Skin of body (tissue), 2 donors: ENCODE data around the gene ERCC4. TPM values are rescaled to one million over a fixed set of nuclear protein-coding genes. Genes with fewer than 3 reads are reported as not detected.

Source experiments
- DNase-seq: peaks from one replicate; lab custom pipeline; 2025; lab: John Stamatoyannopoulos, UW
- total RNA-seq: library from RNA; depleted of rRNA; stranded (reverse); fragments of >200 nt; gene quantifications from one replicate; pipeline ENCODE4 v1.2.3, GENCODE V29; 2014

Gene ERCC4
- total RNA-seq, 1 donor from 2014 or later, result 7.6 TPM

GRCh38 chr16:13909872-13910303, 10.1 kb upstream of the ERCC4 start:
- DNase-seq, result no peak

GRCh38 chr16:13911306-13911705, 8.6 kb upstream of the ERCC4 start:
- DNase-seq, result no peak

- no peak for DNase-seq
Measured at GRCh38 chr16:13911871-13912270, 8.1 kb upstream of the ERCC4 start.

GRCh38 chr16:13912891-13913290, 7.1 kb upstream of the ERCC4 start:
- no peak for DNase-seq

GRCh38 chr16:13913374-13914292, 6.3 kb upstream of the ERCC4 start:
- DNase-seq, result no peak

GRCh38 chr16:13915033-13915635, 4.8 kb upstream of the ERCC4 start:
- no peak for DNase-seq

- DNase-seq, result no peak
Measured at GRCh38 chr16:13919330-13919682, 648 bp upstream of the ERCC4 start.

GRCh38 chr16:13920510-13920818, 510 bp downstream of the ERCC4 start:
- no peak for DNase-seq

- DNase-seq, result no peak
Measured at GRCh38 chr16:13921328-13921727, 1.4 kb downstream of the ERCC4 start.

- DNase-seq, result peak; percentile 72
Measured at GRCh38 chr16:13923703-13924298, 3.8 kb downstream of the ERCC4 start.

GRCh38 chr16:13926464-13926863, 6.5 kb downstream of the ERCC4 start:
- no peak for DNase-seq

GRCh38 chr16:13926891-13927290, 6.9 kb downstream of the ERCC4 start:
- no peak for DNase-seq

- DNase-seq, result no peak
Measured at GRCh38 chr16:13928646-13929045, 8.7 kb downstream of the ERCC4 start.

GRCh38 chr16:13931845-13932244, 11.9 kb downstream of the ERCC4 start:
- DNase-seq, result no peak

GRCh38 chr16:13935408-13935807, 15.5 kb downstream of the ERCC4 start:
- DNase-seq, result no peak

GRCh38 chr16:13936155-13936554, 16.2 kb downstream of the ERCC4 start:
- no peak for DNase-seq

- DNase-seq, result no peak
Measured at GRCh38 chr16:13936596-13937081, 16.7 kb downstream of the ERCC4 start.

GRCh38 chr16:13937411-13937810, 17.5 kb downstream of the ERCC4 start:
- no peak for DNase-seq

GRCh38 chr16:13938480-13938879, 18.5 kb downstream of the ERCC4 start:
- no peak for DNase-seq

- no peak for DNase-seq
Measured at GRCh38 chr16:13939821-13940220, 19.9 kb downstream of the ERCC4 start.

GRCh38 chr16:13940397-13940933, 20.5 kb downstream of the ERCC4 start:
- DNase-seq, result no peak

- no peak for DNase-seq
Measured at GRCh38 chr16:13944816-13945215, 24.9 kb downstream of the ERCC4 start.
